Measurements from ENCODE around the gene TM9SF2.

Gene TM9SF2

GRCh38 chr13:99501848-99502301 is 603 bp downstream of the TM9SF2 start (continued):
- TF ChIP-seq ZNF2 (tag by site-specific recombination; IDR thresholded peaks at IDR 0.05) = no peak
- TF ChIP-seq ZNF692 (tag by site-specific recombination; IDR thresholded peaks at IDR 0.05) = no peak
- no peak for TF ChIP-seq ZSCAN23 (tag by site-specific recombination; IDR thresholded peaks at IDR 0.05)
- TF ChIP-seq GFI1B (tag by site-specific recombination; IDR thresholded peaks at IDR 0.05) = no peak
- 0 out of 2 replicates have a peak, but pooled peaks have one; percentile 47 for TF ChIP-seq ZNF449 (tag by site-specific recombination; IDR thresholded peaks at IDR 0.05)
- no peak for TF ChIP-seq ZNF114 (tag by site-specific recombination; IDR thresholded peaks at IDR 0.05)
- TF ChIP-seq KLF9 (tag by site-specific recombination; IDR thresholded peaks at IDR 0.05; ENCODE audit: low read depth) = peak; percentile 54; the same call in 1 of the 2 replicates
- no peak for TF ChIP-seq PRDM6 (tag by site-specific recombination; IDR thresholded peaks at IDR 0.05)
- no peak for TF ChIP-seq ZBTB44 (tag by site-specific recombination; IDR thresholded peaks at IDR 0.05)
- no peak for TF ChIP-seq ZFP3 (tag by site-specific recombination; IDR thresholded peaks at IDR 0.05; ENCODE audit: low read depth)
- TF ChIP-seq KLF16 (tag by site-specific recombination; IDR thresholded peaks at IDR 0.05) = no peak
- no peak for TF ChIP-seq ZNF629 (tag by site-specific recombination; IDR thresholded peaks at IDR 0.05)
- TF ChIP-seq MZF1 (tag by site-specific recombination; IDR thresholded peaks at IDR 0.05; ENCODE audit: borderline replicate concordance) = no peak
- TF ChIP-seq ZFHX2 (tag by site-specific recombination; conservative IDR thresholded peaks at IDR 0.05) = no peak
- TF ChIP-seq ZNF148 (tag by site-specific recombination; IDR thresholded peaks at IDR 0.05; ENCODE audit: borderline replicate concordance) = no peak
- no peak for TF ChIP-seq ZNF571 (tag by site-specific recombination; IDR thresholded peaks at IDR 0.05)
- TF ChIP-seq ZNF624 (tag by site-specific recombination; IDR thresholded peaks at IDR 0.05) = no peak
- TF ChIP-seq ZNF843 (tag by site-specific recombination; IDR thresholded peaks at IDR 0.05) = no peak
- no peak for TF ChIP-seq TRIM28 (IDR thresholded peaks at IDR 0.05; ENCODE audit: borderline replicate concordance, low read length)
- TF ChIP-seq ZNF514 (tag by site-specific recombination; IDR thresholded peaks at IDR 0.05) = no peak
- TF ChIP-seq SP3 (tag by site-specific recombination; IDR thresholded peaks at IDR 0.05) = no peak
- no peak for TF ChIP-seq ZSCAN5A (tag by site-specific recombination; IDR thresholded peaks at IDR 0.05)
- no peak for TF ChIP-seq ZBTB49 (tag by site-specific recombination; IDR thresholded peaks at IDR 0.05; ENCODE audit: low read depth)
- TF ChIP-seq ZNF513 (tag by site-specific recombination; IDR thresholded peaks at IDR 0.05) = no peak
- TF ChIP-seq ZNF596 (tag by site-specific recombination; IDR thresholded peaks at IDR 0.05) = no peak
- TF ChIP-seq SP2 (tag by site-specific recombination; IDR thresholded peaks at IDR 0.05) = no peak
- no peak for TF ChIP-seq MEIS1 (CRISPR knock-in tag; IDR thresholded peaks at IDR 0.05; ENCODE audit: borderline replicate concordance)
